ENCODE measurements around the gene CTNNA3.

CTNNA3 gene

GRCh38 chr10:66723608-66724400, 972.2 kb downstream of the CTNNA3 start:
- no peak for DNase-seq

GRCh38 chr10:66719483-66719882, 976.5 kb downstream of the CTNNA3 start:
- DNase-seq: no peak

GRCh38 chr10:66717231-66717981, 978.6 kb downstream of the CTNNA3 start:
- DNase-seq: peak; percentile 0

GRCh38 chr10:66714741-66715140, 981.3 kb downstream of the CTNNA3 start:
- DNase-seq: no peak

- no peak for DNase-seq
Measured at GRCh38 chr10:66713387-66713786, 982.6 kb downstream of the CTNNA3 start.

GRCh38 chr10:66698069-66698468, 997.9 kb downstream of the CTNNA3 start:
- DNase-seq: no peak

GRCh38 chr10:66695046-66695445, 1000.9 kb downstream of the CTNNA3 start:
- DNase-seq: no peak

- DNase-seq: no peak
Measured at GRCh38 chr10:66684581-66684980, 1011.4 kb downstream of the CTNNA3 start.

- no peak for DNase-seq
Measured at GRCh38 chr10:66680886-66681285, 1015.1 kb downstream of the CTNNA3 start.

GRCh38 chr10:66678521-66678920, 1017.5 kb downstream of the CTNNA3 start:
- no peak for DNase-seq

- DNase-seq: no peak
Measured at GRCh38 chr10:66673071-66673470, 1022.9 kb downstream of the CTNNA3 start.

GRCh38 chr10:66671562-66671961, 1024.4 kb downstream of the CTNNA3 start:
- DNase-seq: no peak

GRCh38 chr10:66671064-66671463, 1024.9 kb downstream of the CTNNA3 start:
- no peak for DNase-seq

- no peak for DNase-seq
Measured at GRCh38 chr10:66656499-66656898, 1039.5 kb downstream of the CTNNA3 start.

- no peak for DNase-seq
Measured at GRCh38 chr10:66654861-66655260, 1041.1 kb downstream of the CTNNA3 start.

GRCh38 chr10:66651308-66652082, 1044.5 kb downstream of the CTNNA3 start:
- no peak for DNase-seq

- no peak for DNase-seq
Measured at GRCh38 chr10:66649626-66650025, 1046.4 kb downstream of the CTNNA3 start.

- no peak for DNase-seq
Measured at GRCh38 chr10:66642217-66642616, 1053.8 kb downstream of the CTNNA3 start.

GRCh38 chr10:66639371-66639770, 1056.6 kb downstream of the CTNNA3 start:
- DNase-seq: no peak

- no peak for DNase-seq
Measured at GRCh38 chr10:66637273-66638036, 1058.5 kb downstream of the CTNNA3 start.

GRCh38 chr10:66629996-66630395, 1066.0 kb downstream of the CTNNA3 start:
- DNase-seq: no peak

GRCh38 chr10:66627156-66627555, 1068.8 kb downstream of the CTNNA3 start:
- peak; percentile 33 for DNase-seq
